Mesangial cell (primary cell): ENCODE data around the gene AFF4. TPM values are rescaled to one million over a fixed set of nuclear protein-coding genes. Genes with fewer than 3 reads are reported as not detected.

Source experiments
- total RNA-seq: library from RNA; depleted of rRNA; stranded (reverse); fragments of >200 nt; gene quantifications from 2 replicates; pipeline ENCODE4 v1.2.3, GENCODE V29; 2015

The AFF4 gene, protein sequence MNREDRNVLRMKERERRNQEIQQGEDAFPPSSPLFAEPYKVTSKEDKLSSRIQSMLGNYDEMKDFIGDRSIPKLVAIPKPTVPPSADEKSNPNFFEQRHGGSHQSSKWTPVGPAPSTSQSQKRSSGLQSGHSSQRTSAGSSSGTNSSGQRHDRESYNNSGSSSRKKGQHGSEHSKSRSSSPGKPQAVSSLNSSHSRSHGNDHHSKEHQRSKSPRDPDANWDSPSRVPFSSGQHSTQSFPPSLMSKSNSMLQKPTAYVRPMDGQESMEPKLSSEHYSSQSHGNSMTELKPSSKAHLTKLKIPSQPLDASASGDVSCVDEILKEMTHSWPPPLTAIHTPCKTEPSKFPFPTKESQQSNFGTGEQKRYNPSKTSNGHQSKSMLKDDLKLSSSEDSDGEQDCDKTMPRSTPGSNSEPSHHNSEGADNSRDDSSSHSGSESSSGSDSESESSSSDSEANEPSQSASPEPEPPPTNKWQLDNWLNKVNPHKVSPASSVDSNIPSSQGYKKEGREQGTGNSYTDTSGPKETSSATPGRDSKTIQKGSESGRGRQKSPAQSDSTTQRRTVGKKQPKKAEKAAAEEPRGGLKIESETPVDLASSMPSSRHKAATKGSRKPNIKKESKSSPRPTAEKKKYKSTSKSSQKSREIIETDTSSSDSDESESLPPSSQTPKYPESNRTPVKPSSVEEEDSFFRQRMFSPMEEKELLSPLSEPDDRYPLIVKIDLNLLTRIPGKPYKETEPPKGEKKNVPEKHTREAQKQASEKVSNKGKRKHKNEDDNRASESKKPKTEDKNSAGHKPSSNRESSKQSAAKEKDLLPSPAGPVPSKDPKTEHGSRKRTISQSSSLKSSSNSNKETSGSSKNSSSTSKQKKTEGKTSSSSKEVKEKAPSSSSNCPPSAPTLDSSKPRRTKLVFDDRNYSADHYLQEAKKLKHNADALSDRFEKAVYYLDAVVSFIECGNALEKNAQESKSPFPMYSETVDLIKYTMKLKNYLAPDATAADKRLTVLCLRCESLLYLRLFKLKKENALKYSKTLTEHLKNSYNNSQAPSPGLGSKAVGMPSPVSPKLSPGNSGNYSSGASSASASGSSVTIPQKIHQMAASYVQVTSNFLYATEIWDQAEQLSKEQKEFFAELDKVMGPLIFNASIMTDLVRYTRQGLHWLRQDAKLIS
- 37.3 and 46.4 TPM in 2 replicates for total RNA-seq

DNA sequence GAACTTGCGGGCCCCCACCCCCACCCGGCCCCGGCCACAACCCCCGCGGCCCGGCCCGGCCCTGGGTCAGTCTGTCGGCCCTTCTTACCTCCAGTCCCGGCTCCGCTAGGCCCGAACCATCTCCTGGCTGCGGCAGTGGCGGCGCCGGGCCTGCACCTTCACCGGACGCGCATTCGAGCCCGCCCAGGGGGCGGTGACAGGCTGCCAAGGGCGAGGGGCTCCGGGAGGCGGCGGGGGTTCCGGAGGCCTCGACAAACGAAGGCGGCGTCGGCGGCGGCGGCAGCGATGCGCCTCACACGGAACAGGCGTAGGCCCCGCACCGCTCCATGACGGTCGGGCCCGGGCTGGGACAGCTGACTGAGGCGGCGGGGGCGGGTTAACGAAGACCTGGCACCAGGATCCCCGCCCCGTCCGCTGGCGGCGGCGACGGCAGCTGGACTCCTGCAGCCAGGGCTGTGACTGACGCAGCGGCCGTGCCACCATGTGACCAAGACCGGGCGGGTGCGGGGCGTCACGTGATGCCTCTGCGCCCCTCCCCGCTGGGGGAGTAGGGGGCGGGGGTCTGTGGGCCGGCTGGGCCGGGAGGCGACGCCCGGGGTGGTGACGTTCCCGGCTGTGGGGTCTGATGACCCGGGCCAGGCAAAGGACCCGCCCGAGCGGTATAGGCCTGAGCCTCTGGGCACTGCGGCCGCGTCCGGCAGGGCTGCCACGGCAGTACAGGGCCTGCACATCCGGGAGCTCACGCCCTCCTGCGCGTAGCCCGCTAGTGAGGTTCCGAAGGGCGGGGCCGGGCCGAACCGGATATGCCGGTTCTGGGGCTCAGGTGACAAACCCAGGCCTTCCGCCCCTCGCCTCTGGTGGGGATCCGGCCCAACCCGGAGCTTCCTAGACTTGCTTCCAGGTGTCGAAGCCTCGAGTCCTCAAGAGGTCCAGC, at the start of gene AFF4:
Gene AFF4, minus strand, starts transcription at position 464 of the 934 bp plus-strand sequence. CDS start 26,445 bp downstream, outside the sequence.

DNA sequence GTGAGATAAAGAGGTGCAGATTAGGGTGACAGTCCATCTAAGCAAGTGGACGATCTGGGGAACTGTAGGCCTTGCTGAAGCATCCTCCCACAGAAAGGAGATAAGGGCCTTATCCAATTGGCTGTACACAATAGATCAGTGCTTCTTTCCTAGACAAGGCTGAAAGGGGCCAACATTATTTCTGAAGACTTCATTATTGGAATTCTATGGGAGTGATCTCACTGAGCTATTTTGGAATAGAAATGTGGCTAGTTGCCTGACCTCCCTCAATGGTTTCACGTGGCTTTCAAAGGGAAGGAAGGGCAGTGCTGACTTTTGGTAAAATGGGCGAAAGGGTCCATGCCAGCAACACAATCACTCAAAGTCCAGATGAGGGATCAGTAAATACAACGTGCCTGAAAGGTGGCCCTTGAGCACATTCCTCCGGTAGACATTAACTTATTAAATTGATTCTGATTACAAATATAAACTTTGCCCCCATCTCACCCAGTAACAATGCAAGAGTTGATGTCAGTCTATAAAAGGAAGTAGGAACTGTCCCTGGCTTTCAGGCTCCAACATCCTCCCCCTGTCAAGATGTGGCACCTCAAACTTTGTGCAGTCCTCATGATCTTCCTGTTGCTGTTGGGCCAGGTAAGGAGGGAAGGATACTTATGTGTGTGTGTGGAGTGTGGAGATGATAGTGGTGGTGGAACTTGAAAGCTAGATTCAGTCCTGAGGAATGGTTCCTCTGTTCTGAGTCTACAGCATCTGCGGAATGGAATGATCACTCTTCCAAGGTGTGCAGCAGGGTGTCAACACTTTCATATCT, 90.1 kb downstream of the AFF4 start, which contains the start of gene LEAP2:
Gene LEAP2, plus strand, starts transcription at position 550 of the 811 bp plus-strand sequence. Its CDS starts 27 bp downstream, at position 577.

DNA sequence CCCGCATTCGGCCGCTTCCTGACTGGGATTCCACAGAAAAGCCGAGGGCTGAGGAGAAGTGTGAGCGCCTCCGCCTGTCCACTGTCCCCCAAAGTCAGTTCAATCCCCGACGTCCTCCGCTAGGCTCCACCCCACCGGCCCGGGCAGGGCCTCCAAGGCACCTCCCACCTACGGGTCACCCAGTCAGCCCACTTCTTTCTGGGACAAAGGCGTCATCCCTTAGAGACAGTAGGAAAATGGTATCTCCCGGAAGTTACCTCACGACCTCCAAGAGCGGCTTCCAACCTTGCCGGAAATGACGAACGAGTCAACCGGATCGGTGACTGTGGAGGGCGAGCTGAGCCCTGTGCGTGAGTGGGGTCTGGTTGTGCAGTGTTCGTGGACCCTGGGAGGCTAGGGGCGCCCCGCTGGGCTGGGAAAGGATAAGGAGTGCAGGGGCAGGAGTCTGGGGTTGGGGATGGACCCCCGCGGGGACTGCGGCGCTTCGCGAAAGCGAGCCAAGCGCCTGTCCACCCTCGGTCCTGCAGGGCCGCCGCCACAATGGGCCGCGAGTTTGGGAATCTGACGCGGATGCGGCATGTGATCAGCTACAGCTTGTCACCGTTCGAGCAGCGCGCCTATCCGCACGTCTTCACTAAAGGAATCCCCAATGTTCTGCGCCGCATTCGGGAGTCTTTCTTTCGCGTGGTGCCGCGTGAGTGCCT, 96.9 kb downstream of the AFF4 start, which contains the start of the genes GDF9 and UQCRQ:
Gene GDF9, minus strand, starts transcription at position 128 of the 704 bp plus-strand sequence. CDS start 1,936 bp downstream, outside the sequence.
Gene UQCRQ, plus strand, starts transcription at position 301 of the 704 bp plus-strand sequence. Its CDS starts 240 bp downstream, at position 541.

DNA sequence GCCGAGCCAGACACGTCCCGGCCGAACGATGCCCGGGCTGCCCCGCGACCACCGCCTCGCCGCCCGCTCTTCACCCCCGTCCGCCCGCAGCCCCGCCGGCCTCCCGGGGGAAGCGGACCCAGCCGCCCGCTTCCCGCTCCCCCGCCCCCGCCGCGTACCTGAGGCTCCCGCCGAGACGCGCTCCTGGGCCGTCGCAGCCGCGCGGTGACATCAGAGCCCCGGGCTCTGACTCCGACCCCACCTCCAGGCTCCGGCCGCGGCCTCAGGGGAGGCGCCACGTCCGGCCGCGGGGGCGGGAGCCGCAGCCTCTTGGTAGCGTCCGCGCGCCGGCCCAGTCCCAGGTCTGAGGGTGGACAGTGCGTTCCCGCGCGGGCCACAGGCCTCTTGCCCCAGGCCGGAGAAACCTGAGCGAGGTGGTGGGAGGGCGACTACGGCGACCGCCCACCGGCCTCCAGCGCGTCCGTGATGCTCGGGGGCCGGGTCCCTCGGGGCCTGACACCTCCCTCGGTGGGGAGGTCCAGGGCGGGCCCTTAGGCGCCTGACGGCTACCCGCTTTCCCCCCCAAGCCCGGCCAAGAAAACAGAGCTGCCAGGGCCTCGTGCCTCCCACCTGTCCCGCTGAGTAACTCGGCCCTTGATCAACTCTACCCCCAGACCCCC, 132.9 kb downstream of the AFF4 start, which contains the start of gene SHROOM1:
Gene SHROOM1, minus strand, starts transcription at position 212 of the 659 bp plus-strand sequence. CDS start 4,507 bp downstream, outside the sequence.

Other genes starting within 250 kb of the AFF4 start
- gene KIF3A, start 226.1 kb downstream of the AFF4 start, total RNA-seq = 2.9 and 3.1 TPM in 2 replicates
- gene CCNI2, start 216.2 kb downstream of the AFF4 start, total RNA-seq = 0.38 and 1.1 TPM in 2 replicates
- gene SEPTIN8, start 186.4 kb downstream of the AFF4 start, total RNA-seq = 57.5 and 105 TPM in 2 replicates
- gene SOWAHA, start 150.3 kb downstream of the AFF4 start, total RNA-seq = 0.16 and 0.63 TPM in 2 replicates
- 5.4 and 8.2 TPM in 2 replicates for gene SHROOM1, start 133.0 kb downstream of the AFF4 start, total RNA-seq
- 0.38 TPM in 1 of 2 replicates, not detected in the other for gene GDF9, start 97.2 kb downstream of the AFF4 start, total RNA-seq
- 208 and 231 TPM in 2 replicates for gene UQCRQ, start 97.0 kb downstream of the AFF4 start, total RNA-seq
- gene LEAP2, start 90.0 kb downstream of the AFF4 start, total RNA-seq = 0.16 TPM in 1 of 2 replicates, not detected in the other
- gene ZCCHC10, start 62.9 kb upstream of the AFF4 start, total RNA-seq = 8.8 and 20.8 TPM in 2 replicates
- gene HSPA4, start 88.4 kb upstream of the AFF4 start, total RNA-seq = 40.3 and 55.4 TPM in 2 replicates